ENCODE measurements around the gene SMARCD3. TPM values are rescaled to one million over a fixed set of nuclear protein-coding genes. Genes with fewer than 3 reads are reported as not detected.

The SMARCD3 gene
- total RNA-seq, 1 donor from 2014 or later, result 110 TPM

DNA sequence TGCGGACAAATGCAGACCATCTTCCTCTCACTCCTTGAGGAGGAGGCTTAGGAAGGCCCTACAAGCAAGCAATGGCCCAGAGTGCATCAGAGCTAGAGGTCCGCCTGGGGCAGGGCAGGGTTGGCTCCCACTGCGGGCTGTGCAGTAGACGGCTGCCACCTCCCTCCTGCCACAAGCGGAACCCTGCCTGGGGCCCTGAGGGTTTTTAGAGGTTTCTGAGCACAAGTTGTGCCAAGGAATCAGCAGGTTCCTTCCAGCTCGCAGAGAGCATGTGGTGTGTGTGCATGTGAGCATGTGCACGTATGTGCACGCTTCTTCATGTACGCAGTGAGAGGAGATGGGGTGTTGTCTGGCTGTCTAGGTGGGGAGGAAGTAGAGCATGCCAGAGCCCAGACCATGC lies 25.9 kb upstream of the SMARCD3 start:
- ATAC-seq (no peak), DNase-seq (ENCODE audit: missing footprints) (no peak)
- intact Hi-C loops (cut with DNase I), result no loop called here

DNA sequence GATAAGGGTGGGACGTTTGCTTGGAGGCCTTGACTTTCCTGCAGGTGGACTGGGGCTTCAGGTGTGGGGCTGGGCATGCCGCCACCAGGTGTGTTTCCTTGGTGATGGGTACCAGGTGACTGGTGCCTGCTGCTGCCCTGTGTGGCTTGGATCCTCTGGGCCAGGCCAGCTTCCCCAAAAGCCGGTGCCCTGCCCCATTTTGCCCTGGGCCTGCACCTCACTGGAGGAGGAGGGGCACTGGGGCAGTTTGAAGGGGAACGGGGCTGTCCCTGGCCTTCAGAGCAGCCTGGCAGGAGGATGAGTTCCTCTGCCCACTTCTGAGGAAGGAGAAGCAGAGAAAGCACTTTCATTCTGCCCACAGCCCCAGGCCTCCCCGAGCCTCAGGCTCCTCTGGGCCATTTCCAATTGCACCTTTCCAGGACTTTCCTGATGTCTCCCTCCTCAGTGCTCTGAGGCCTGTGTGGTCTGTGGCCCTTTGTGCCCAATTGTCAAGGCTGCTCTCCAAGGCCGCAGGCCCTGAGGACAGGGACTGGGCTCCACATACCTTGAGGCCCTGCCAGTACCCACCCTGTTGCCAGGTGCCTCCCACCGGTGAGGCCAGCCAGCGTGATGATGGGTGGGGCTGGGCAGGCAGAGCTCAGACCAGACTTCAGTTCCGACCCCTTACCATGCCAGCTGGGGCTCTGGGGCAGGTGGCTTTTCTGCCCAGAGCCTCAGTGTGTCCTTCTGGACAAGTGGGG lies 25.3 kb upstream of the SMARCD3 start:
- intact Hi-C loops (cut with DNase I), result no loop called here
- ATAC-seq (no peak), DNase-seq (ENCODE audit: missing footprints) (peak; percentile 78)

GRCh38 chr7:151272877-151273276 lies 24.4 kb upstream of the SMARCD3 start:
- intact Hi-C loops (cut with DNase I), result no loop called here
- ATAC-seq (peak; percentile 22), DNase-seq (ENCODE audit: missing footprints) (no peak)

DNA sequence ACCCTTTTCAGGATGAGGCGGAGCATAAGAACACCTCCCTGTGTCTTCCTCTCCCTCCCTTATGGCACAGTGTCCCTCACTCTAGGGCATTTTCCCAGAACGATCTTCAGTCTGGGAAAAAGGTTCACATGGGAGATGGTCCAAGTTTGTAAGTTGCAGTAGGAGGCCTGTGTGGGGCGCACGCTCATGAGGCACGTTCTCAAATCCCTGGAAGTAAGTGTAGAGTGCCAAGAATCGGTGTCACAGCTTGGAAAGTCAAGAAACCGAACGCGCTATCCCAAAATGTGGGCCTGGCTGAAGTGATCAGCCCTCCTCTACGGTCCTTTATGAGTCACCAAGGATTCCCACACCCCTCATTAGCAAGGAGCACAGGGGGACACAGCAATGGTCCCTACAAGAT lies 23.9 kb upstream of the SMARCD3 start:
- intact Hi-C loops (cut with DNase I), result no loop called here
- ATAC-seq, result peak; percentile 4
- DNase-seq (ENCODE audit: missing footprints), result no peak

- ATAC-seq (peak; percentile 76), DNase-seq (ENCODE audit: missing footprints) (peak; percentile 63)
- intact Hi-C loops (cut with DNase I), result no loop called here
Measured at GRCh38 chr7:151271699-151272355, 23.3 kb upstream of the SMARCD3 start.

DNA sequence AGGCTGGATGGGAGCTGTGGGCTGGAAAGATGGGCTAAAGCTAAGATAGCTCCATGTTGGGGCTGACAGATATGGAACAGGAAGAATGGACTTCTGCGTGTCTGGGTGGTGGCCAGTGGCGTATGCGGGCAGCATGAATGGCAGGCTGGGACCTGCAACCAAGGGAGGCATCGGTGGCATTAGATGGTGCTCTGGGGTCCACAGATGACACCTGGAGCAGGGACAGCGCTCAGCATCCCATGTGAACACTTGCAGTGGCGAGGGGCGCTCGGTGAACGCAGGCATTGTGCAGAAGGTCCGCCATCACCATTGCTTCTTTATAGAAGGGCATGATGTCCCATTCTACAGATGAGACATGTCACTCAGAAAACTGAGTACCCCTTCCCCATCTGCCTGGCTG lies 21.0 kb upstream of the SMARCD3 start:
- ATAC-seq (no peak), DNase-seq (ENCODE audit: missing footprints) (no peak)
- intact Hi-C loops (cut with DNase I), result no loop called here

DNA sequence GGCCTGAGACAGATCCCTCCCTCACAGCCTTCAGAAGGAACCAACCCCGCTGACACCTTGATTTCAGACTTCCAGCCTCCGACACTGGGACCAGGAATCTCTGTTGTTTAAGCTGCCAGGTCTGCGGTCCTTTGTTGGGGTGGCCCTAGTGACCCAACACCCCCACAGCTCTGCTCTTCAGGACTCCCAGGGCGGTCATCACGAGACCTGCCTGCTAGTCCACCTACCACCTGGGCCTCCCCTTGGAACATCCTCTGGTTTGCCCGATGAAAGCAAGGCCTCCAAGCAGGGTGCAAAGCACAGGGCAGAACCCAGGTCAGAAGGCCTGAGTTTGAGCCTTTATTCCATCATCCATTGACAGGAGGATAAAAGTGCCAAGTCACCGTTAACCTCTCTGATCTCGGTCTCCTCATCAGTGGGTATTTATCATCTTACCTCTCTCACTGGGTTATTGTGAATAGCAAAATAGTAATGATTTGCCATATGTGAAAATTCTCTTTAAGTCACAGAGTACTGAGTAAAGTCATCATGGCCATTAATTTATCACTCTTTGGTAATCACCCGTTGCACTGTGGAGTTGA lies 16.9 kb upstream of the SMARCD3 start:
- no peak for DNase-seq (ENCODE audit: missing footprints)
- intact Hi-C loops (cut with DNase I), result no loop called here
- no peak for ATAC-seq

GRCh38 chr7:151264615-151265014 lies 16.1 kb upstream of the SMARCD3 start:
- peak; percentile 8 for DNase-seq (ENCODE audit: missing footprints)
- intact Hi-C loops (cut with DNase I), result no loop called here
- no peak for ATAC-seq

DNA sequence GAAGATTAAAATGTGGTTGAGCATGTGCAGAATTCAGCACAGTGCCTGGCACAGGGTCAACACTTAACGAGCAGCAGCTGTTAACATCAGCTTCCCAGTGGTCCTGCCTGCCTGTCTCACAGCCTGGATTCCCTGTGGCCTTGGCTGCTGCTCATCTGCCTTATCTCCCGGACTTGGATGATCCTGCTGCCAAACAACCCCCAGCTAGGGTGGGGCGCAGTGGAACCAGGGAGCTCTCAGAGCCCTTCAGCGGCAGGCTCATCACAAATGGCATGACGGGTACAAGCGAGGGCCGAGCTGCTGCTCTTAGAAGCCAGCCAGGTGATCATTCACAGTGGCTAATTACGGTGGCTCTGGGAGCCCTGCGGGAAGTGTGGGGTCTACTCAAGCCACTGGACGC lies 13.0 kb upstream of the SMARCD3 start:
- intact Hi-C loops (cut with DNase I), result no loop called here

GRCh38 chr7:151260883-151261282 lies 12.4 kb upstream of the SMARCD3 start:
- intact Hi-C loops (cut with DNase I), result no loop called here
- no peak for ATAC-seq
- DNase-seq (ENCODE audit: missing footprints), result peak; percentile 11

More for the DNA sequence above, 13.0 kb upstream of the SMARCD3 start:
- DNase-seq (ENCODE audit: missing footprints) (peak; percentile 41), ATAC-seq (peak; percentile 20)

DNA sequence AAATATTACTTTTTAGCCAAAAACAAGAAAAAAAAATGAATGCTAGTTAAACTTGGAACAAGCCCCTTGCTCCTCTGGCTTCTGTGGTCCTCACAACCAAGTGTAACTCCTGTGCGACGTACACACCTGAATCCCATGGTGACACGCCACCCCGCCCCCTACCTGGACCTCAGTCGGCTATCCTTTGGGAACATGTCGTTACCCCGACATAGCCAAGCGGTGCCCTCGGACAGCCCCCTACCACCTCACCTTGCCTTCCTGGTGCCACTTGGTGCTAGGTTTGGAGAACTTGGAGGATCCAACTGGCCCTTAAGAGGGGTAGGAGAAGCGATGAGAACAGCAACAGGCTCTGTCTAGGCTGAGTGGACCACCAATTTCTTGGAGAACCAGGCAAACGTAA lies 12.0 kb upstream of the SMARCD3 start:
- intact Hi-C loops (cut with DNase I), result no loop called here
- peak; percentile 37 for DNase-seq (ENCODE audit: missing footprints)
- ATAC-seq, result no peak

DNA sequence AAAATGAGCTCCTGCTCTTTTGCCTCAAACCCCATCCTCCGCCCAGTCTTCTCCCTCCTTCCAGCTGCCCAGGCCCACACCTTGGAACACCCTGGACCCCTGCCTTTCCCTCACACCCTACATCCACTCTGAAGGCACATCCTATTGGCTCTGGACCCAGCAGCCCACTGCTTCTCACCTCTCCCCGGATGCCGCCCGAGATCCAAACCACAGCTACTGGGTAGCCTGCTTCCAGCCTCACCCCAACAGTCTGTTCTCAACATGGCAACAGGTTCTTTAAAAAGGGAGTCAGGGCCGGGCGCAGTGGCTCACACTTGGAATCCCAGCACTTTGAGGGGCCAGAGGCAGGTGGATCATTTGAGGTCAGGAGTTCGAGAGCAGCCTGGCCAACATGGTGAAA lies 9.5 kb upstream of the SMARCD3 start:
- intact Hi-C loops (cut with DNase I), result no loop called here
- DNase-seq (ENCODE audit: missing footprints), result peak; percentile 62
- ATAC-seq, result no peak

GRCh38 chr7:151256410-151257045 lies 8.0 kb upstream of the SMARCD3 start:
- ATAC-seq, result no peak
- DNase-seq (ENCODE audit: missing footprints), result peak; percentile 65
- intact Hi-C loops (cut with DNase I), result no loop called here

DNA sequence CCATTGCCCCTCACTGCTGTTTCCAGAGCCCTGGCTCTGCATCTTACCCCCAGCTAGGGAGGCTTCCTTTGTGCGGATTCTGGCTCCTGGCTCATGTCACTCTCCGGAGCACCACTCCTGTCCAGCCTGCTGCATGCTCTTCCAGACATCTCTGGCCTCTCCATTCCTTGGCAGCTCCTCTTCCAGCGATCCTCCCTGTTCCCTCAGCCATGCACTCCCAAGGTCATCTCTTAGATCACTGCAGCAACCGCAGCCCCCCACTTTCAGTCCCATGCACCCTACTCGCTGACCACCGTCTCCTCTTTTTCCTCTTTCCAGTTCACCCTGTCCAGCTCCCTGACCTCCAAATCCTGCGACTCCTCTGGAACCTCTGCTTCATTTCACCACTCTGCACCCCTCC lies 6.9 kb upstream of the SMARCD3 start:
- no peak for DNase-seq (ENCODE audit: missing footprints)

GRCh38 chr7:151254851-151255250 lies 6.4 kb upstream of the SMARCD3 start:
- intact Hi-C loops (cut with DNase I), result no loop called here
- peak; percentile 46 for DNase-seq (ENCODE audit: missing footprints)
- no peak for ATAC-seq

More for the DNA sequence above, 6.9 kb upstream of the SMARCD3 start:
- no peak for ATAC-seq
- intact Hi-C loops (cut with DNase I), result no loop called here

- ATAC-seq (peak; percentile 9), DNase-seq (ENCODE audit: missing footprints) (peak; percentile 70)
- intact Hi-C loops (cut with DNase I), result no loop called here
Measured at GRCh38 chr7:151254316-151254715, 5.8 kb upstream of the SMARCD3 start.

- intact Hi-C loops (cut with DNase I), result no loop called here
- DNase-seq (ENCODE audit: missing footprints) (peak; percentile 50), ATAC-seq (no peak)
Measured at GRCh38 chr7:151252961-151253711, 4.6 kb upstream of the SMARCD3 start.

DNA sequence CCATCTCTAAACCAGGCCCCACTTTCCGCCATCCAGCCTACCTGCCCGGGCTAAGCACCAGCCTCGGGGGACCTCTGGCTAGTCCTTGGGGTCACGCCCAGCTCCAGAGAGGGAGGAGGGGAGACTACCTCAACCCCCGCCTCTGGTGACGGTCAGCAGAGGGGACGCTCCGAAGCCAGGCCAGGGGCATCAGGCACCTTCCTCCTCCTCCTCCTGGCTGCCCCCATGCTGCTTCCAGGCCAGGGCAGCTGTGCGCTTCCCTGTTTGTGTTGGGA lies 4.0 kb upstream of the SMARCD3 start:
- ATAC-seq (no peak), DNase-seq (ENCODE audit: missing footprints) (peak; percentile 68)
- intact Hi-C loops (cut with DNase I), result no loop called here

Data from Right ventricle myocardium inferior (tissue), 1 donor.